GM10248 (cell line): Measurements from ENCODE around the gene CFAP46.

Source experiments
- CTCF ChIA-PET: fragments of 300-600 bp; sonication (Branson Sonifier 250); formaldehyde crosslinking; extraction: SDS; loops from one replicate; lab custom pipeline; 2021; ENCODE audit warnings: antibody characterized with exemption; lab: Yijun Ruan, JAX
- POLR2A ChIA-PET: fragments of 350-650 bp; sonication (Branson Sonifier 250); formaldehyde crosslinking; extraction: SDS; loops from one replicate; lab custom pipeline; 2020; ENCODE audit warnings: antibody characterized with exemption; lab: Yijun Ruan, JAX
- DNase-seq: peaks from one replicate; pipeline ENCODE4 v3.0.0; 2012; ENCODE audit errors: extremely low spot score
- TF ChIP-seq, protein P1 (sequence below): IDR thresholded peaks from 2 replicates; pipeline ENCODE4 v1.5.1; 2012; ENCODE audit warnings: mild to moderate bottlenecking, low read depth; ENCODE audit errors: extremely low read depth, missing control alignments, control extremely low read depth

Gene CFAP46

DNA sequence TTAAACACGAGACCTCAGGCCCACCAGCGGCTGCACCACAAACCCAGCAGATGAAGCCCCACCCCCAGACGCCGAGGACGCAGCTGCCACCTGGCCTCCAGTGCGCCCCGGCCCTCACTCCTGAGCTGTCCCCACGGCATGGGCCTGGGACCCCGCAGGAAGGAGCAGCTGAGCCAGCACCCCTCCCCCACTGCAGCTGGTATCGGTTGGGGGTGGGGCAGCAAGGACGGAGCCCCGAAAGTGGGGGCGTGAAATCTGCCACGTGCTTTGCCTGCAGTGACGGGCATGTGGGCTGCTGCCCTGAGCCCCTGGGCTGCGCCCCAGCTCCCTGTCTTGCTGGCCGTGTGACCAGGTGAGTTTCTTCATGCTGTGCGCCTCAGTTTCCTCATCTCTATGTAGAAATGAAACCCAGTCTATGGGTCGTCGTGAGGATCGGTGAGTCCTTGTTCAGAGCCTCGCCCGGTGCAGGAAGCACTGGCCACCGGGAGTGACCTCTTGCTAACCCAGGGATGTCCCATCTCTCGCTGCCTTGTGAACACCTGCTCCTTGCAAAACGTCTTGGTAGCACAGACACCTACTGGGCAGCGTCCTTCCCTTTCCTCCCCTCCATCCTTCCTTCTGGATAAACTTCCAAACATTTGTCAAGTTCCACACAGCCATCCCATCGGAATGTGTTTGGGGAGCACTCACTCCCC lies 32.0 kb downstream of the CFAP46 start:
- no peak for DNase-seq
- CTCF ChIA-PET, result no interaction called here
- TF ChIP-seq, protein P1, sequence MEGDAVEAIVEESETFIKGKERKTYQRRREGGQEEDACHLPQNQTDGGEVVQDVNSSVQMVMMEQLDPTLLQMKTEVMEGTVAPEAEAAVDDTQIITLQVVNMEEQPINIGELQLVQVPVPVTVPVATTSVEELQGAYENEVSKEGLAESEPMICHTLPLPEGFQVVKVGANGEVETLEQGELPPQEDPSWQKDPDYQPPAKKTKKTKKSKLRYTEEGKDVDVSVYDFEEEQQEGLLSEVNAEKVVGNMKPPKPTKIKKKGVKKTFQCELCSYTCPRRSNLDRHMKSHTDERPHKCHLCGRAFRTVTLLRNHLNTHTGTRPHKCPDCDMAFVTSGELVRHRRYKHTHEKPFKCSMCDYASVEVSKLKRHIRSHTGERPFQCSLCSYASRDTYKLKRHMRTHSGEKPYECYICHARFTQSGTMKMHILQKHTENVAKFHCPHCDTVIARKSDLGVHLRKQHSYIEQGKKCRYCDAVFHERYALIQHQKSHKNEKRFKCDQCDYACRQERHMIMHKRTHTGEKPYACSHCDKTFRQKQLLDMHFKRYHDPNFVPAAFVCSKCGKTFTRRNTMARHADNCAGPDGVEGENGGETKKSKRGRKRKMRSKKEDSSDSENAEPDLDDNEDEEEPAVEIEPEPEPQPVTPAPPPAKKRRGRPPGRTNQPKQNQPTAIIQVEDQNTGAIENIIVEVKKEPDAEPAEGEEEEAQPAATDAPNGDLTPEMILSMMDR, result no peak

DNA sequence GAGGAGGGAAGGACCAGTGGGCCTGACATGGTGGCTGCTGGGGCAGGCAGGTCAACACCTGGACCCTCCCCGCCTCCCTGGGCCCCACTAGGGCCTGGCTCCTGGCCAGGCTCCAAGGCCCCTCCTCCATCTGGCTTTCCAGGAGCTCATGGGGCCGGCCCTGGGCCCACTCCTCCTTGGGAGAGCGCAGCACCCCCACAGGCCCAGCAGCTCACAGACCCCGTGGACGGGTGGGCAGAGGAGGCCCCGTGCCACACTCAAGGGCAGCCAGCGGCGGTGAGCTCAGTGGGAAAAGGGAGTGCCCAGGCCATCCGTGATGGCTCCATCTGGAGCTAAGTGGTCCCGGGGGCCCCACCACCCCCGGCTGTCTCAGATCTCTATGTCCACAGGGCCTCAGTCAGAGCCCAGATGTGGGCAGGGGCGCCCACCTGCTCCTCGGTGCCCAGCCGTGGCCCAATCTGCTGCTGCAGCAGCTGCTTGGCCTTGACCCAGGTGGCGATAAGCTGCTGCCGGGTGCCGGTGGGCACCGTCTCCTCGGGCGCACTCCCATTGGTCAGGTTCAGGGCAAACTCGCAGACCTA lies 32.8 kb downstream of the CFAP46 start:
- ChIA-PET CTCF (no interaction called here), POLR2A (no interaction called here)

More for the DNA sequence above, 32.0 kb downstream of the CFAP46 start:
- POLR2A ChIA-PET, result no interaction called here

DNA sequence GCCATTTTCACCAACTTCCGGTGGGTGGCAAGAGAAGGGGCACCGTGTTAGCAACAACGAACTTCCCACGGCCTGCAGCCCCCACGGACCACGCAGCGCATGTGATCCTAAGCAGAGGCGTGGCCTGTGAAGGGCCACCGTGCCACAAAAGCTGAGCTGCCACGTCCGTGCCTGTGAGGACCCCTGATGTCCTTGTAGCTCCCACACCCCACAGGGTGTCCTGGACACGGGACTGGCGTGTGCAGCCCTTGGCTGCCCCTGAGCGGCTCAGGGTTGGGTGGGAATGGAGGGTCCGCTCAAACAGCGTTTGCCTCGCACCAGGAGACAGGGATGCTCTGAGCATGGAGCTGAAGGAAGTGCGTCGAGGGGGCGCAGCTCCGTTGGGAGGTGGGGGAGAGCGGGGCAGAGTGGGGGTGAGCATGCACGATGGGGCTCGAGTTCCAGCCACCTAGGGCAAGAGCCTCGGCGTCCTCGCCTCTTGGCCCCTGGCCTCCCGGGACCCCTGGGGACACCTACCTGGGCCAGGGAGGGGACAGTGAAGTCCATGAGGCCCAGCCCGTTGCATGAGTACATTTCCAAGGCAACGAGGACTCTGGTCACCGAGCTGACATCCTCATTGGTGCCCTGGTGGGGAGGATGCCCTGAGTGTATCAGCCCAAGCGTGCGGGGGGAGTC lies 33.6 kb downstream of the CFAP46 start:
- DNase-seq, result no peak
- CTCF ChIA-PET, result no interaction called here
- TF ChIP-seq, protein P1, result no peak
- POLR2A ChIA-PET, result no interaction called here

More for the DNA sequence above, 32.8 kb downstream of the CFAP46 start:
- DNase-seq, result no peak
- TF ChIP-seq, protein P1, result no peak

DNA sequence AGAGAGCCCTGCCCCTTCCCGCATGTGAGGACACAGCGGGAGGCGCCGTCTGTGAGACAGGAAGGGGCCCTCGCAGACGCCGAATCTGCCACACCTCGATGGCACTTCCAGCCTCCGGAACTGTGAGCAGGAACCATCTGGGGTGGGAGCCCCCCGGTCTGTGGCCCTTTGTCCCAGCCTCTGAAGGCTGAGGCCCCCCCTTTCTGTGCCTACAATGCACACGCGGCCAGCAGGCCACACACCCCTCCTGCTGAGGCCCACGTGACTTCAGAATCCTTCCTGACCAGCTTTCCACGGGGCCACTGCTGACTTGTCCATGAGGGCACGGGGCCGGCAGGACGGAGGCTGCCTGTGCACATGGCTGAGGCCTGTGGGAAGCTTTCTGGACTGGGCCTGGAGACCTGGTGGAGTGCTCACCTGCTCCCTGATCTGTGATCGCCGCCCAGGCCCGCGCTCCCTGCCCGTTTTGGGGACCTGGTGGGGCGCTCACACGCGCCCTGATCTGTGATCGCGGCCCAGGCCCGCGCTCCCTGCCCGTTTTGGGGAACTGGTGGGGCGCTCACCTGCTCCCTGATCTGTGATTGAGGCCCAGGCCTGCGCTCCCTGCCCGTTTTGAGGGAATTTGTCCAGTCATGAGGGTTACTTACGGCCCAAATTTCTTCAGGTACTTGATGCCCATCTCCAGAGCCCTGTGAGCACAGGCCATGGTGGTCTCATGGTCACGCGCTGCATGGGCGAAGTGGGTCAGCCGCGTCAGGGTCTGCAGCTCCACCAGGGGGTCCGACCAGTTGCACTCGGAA lies 34.3 kb downstream of the CFAP46 start:
- TF ChIP-seq, protein P1, result no peak
- ChIA-PET POLR2A (no interaction called here), CTCF (no interaction called here)
- DNase-seq, result no peak

DNA sequence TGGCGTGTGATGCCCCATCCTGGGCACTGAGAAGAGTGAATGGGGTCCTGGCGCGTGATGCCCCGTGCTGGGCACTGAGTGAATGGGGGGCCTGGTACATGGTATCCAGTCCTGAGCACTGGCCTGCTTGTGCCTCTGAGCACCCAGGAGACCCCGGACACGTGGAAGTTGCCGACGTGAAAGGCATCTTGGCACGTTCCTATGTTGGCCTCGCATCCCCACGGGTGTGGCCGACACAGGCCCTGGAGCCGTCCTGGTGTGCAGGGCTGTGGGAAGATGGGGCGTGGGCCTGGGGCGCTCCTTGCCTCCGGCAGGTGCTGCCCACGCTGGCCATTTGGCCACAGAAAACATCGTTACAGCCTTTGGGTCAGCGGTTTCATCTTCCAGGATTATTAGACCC lies 35.5 kb downstream of the CFAP46 start:
- TF ChIP-seq, protein P1, result no peak

DNA sequence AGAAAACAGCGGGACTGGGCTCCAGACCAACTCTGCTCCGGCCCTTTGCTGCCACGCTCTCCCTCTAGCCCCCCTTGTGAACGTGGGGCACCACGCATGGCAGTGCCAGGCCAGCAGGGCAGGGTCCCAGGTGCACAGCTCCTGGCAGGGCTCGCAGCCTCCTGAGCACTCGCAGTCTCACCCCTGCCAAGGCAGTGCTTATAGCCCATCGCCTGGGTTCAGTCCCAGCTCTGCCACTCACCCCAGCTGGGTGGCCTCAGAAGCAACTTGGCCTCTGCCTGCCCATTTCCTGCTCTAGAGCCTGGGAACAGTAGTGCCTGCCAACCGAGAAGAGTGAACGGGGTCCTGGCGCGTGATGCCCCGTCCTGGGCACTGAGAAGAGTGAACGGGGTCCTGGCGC lies 36.3 kb downstream of the CFAP46 start:
- no peak for DNase-seq
- CTCF ChIA-PET, result no interaction called here
- POLR2A ChIA-PET, result no interaction called here
- TF ChIP-seq, protein P1, result no peak

More for the DNA sequence above, 35.5 kb downstream of the CFAP46 start:
- POLR2A ChIA-PET, result no interaction called here
- CTCF ChIA-PET, result no interaction called here
- DNase-seq, result no peak
